ENCODE measurements around the gene KIAA1328. TPM values are rescaled to one million over a fixed set of nuclear protein-coding genes. Genes with fewer than 3 reads are reported as not detected.

The KIAA1328 gene
- polyA plus RNA-seq, 1 donor (not counting 4 experiments of a cell fraction or from before 2014, with no cell fraction given): 5.5 TPM

- Histone ChIP-seq H3K4me2 (ENCODE audit: control insufficient read depth, extremely low read depth, insufficient read depth, low read depth, low read length) (no peak overlapping the region), H3K9me3 (ENCODE audit: control insufficient read depth, low read depth, low read length) (no peaks in the 10 kb centered on the region), H3K36me3 (ENCODE audit: control insufficient read depth in 2 of 2, extremely low read depth in 1 of 2, insufficient read depth in 2 of 2, low read length in 2 of 2) (no peaks in the 10 kb centered on the region), H3K27me3 (ENCODE audit: control insufficient read depth, extremely low read depth, insufficient read depth, low read length) (no peaks in the 10 kb centered on the region), H4K20me1 (ENCODE audit: control insufficient read depth, extremely low read depth, insufficient read depth, low read length) (no peaks in the 10 kb centered on the region), H3K9me1 (ENCODE audit: control insufficient read depth, extremely low read depth, insufficient read depth, low read length) (no peaks in the 10 kb centered on the region), H2AFZ (ENCODE audit: control insufficient read depth, low read length) (no peak overlapping the region), H3K27ac (ENCODE audit: control insufficient read depth, insufficient read depth, low read length) (no peak overlapping the region), H3K4me3 (ENCODE audit: control insufficient read depth in 2 of 3, extremely low read depth in 1 of 3, insufficient read depth in 2 of 3, low read depth in 1 of 3, low read length in 3 of 3) (no peak overlapping the region), H3K79me2 (ENCODE audit: control insufficient read depth, insufficient read depth, low read length) (no peaks in the 10 kb centered on the region), H3K9ac (ENCODE audit: control insufficient read depth, extremely low read depth, insufficient read depth, low read length) (no peak overlapping the region), H3K4me1 (ENCODE audit: control insufficient read depth, extremely low read depth, insufficient read depth, low read length) (no peaks in the 10 kb centered on the region)
- DNase-seq (ENCODE audit: low read depth, low spot score) (peak; percentile 23), FAIRE-seq (peak; percentile 20)
- TF ChIP-seq, protein P1, sequence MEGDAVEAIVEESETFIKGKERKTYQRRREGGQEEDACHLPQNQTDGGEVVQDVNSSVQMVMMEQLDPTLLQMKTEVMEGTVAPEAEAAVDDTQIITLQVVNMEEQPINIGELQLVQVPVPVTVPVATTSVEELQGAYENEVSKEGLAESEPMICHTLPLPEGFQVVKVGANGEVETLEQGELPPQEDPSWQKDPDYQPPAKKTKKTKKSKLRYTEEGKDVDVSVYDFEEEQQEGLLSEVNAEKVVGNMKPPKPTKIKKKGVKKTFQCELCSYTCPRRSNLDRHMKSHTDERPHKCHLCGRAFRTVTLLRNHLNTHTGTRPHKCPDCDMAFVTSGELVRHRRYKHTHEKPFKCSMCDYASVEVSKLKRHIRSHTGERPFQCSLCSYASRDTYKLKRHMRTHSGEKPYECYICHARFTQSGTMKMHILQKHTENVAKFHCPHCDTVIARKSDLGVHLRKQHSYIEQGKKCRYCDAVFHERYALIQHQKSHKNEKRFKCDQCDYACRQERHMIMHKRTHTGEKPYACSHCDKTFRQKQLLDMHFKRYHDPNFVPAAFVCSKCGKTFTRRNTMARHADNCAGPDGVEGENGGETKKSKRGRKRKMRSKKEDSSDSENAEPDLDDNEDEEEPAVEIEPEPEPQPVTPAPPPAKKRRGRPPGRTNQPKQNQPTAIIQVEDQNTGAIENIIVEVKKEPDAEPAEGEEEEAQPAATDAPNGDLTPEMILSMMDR (optimal IDR thresholded peaks at IDR 0.05 in 1 of 3, IDR thresholded peaks at IDR 0.05 in 1 of 3, conservative IDR thresholded peaks at IDR 0.05 in 1 of 3; ENCODE audit: extremely low read depth in 1 of 3, insufficient read depth in 2 of 3, low read length in 3 of 3): peak in 2 of 3 experiments; percentile 24 to 40
- no peak for TF ChIP-seq EZH2 (IDR thresholded peaks at IDR 0.05; ENCODE audit: low read length)
- dilution Hi-C loops (cut with MboI; ENCODE audit: extremely low pct_ligation_motif_present, low sequenced_read_pairs): no loop called here
These were observed 70.4 kb downstream of the KIAA1328 start for GRCh38 chr18:36899289-36899688.

DNA sequence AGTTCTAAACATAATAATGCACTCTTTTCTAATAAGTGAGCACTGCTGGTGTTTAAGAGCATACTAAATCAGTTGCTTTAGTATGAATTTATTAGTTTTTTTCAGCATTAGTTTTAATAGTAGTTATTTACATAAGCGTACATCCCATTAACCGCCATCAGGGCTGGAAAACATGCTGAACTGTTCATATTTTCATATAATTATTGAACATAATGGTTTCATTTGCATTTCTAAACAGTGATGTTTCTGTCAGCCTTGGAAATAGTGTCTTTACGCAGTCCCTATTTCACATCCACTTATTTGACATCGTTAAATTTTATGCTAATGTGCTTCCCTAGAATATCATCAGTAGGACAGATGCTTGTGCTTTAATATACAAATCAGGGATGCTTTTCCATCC, 71.5 kb downstream of the KIAA1328 start:
- TF ChIP-seq EZH2 (IDR thresholded peaks at IDR 0.05; ENCODE audit: low read length): no peak
- TF ChIP-seq, protein P1 (optimal IDR thresholded peaks at IDR 0.05 in 1 of 3, IDR thresholded peaks at IDR 0.05 in 1 of 3, conservative IDR thresholded peaks at IDR 0.05 in 1 of 3; ENCODE audit: extremely low read depth in 1 of 3, insufficient read depth in 2 of 3, low read length in 3 of 3): no peak
- no peak overlapping the region for H3K4me3 ChIP-seq (ENCODE audit: control insufficient read depth in 2 of 3, extremely low read depth in 1 of 3, insufficient read depth in 2 of 3, low read depth in 1 of 3, low read length in 3 of 3)
- no peak for FAIRE-seq
- no peak for DNase-seq (ENCODE audit: low read depth, low spot score)
- no peak overlapping the region for H3K9ac ChIP-seq (ENCODE audit: control insufficient read depth, extremely low read depth, insufficient read depth, low read length)
- no peak overlapping the region for H3K27ac ChIP-seq (ENCODE audit: control insufficient read depth, insufficient read depth, low read length)
- H3K9me3 ChIP-seq (ENCODE audit: control insufficient read depth, low read depth, low read length): no peaks in the 10 kb centered on the region
- H3K36me3 ChIP-seq (ENCODE audit: control insufficient read depth in 2 of 2, extremely low read depth in 1 of 2, insufficient read depth in 2 of 2, low read length in 2 of 2): no peaks in the 10 kb centered on the region
- no peaks in the 10 kb centered on the region for H3K4me1 ChIP-seq (ENCODE audit: control insufficient read depth, extremely low read depth, insufficient read depth, low read length)
- H3K27me3 ChIP-seq (ENCODE audit: control insufficient read depth, extremely low read depth, insufficient read depth, low read length): no peaks in the 10 kb centered on the region
- dilution Hi-C loops (cut with MboI; ENCODE audit: extremely low pct_ligation_motif_present, low sequenced_read_pairs): no loop called here
- no peaks in the 10 kb centered on the region for H4K20me1 ChIP-seq (ENCODE audit: control insufficient read depth, extremely low read depth, insufficient read depth, low read length)
- no peak overlapping the region for H2AFZ ChIP-seq (ENCODE audit: control insufficient read depth, low read length)
- H3K79me2 ChIP-seq (ENCODE audit: control insufficient read depth, insufficient read depth, low read length): no peaks in the 10 kb centered on the region
- H3K4me2 ChIP-seq (ENCODE audit: control insufficient read depth, extremely low read depth, insufficient read depth, low read depth, low read length): no peak overlapping the region
- no peaks in the 10 kb centered on the region for H3K9me1 ChIP-seq (ENCODE audit: control insufficient read depth, extremely low read depth, insufficient read depth, low read length)
